Esophagus muscularis mucosa (tissue), 4 donors: Measurements from ENCODE around the gene CFAP92. TPM values are rescaled to one million over a fixed set of nuclear protein-coding genes. Genes with fewer than 3 reads are reported as not detected.

Experiments used
- DNase-seq: peaks from one replicate; pipeline ENCODE4 v3.0.0-alpha.2; 2017; ENCODE audit errors: extremely low spot score
- H3K27ac ChIP-seq, 4 donors: fragments of 200-600 bp; sonication (generic); replicated peaks in 1 of 4; 1 replicate in 3 of 4; 2 replicates in 1 of 4; pipeline ENCODE4 v1.5.1; 2016 to 2019; ENCODE audit warnings: mild to moderate bottlenecking in 1 of 4
- H3K27me3 ChIP-seq, 4 donors: fragments of 200-600 bp; sonication (generic); one replicate each; pipeline versions ENCODE4 v1.5.1 to v1.6.0; 2016 to 2019
- H3K36me3 ChIP-seq, 4 donors: fragments of 200-600 bp; sonication (generic); one replicate each; pipeline ENCODE4 v1.5.1; 2016 to 2019
- H3K4me1 ChIP-seq, 4 donors: fragments of 200-600 bp; sonication (generic); one replicate each; pipeline ENCODE4 v1.5.1; 2016 to 2019
- H3K4me3 ChIP-seq, 4 donors: fragments of 200-600 bp; sonication (generic); 1 replicate in 2 of 4; 2 replicates in 2 of 4; pipeline ENCODE4 v1.5.1; 2016 to 2019; ENCODE audit warnings: mild to moderate bottlenecking in 4 of 4, moderate library complexity in 1 of 4
- H3K9me3 ChIP-seq, 4 donors: fragments of 200-600 bp; sonication (generic); 1 replicate in 3 of 4; 2 replicates in 1 of 4; pipeline ENCODE4 v1.5.1; 2016 to 2019
- EP300 ChIP-seq: sonication (generic); formaldehyde crosslinking; IDR thresholded peaks from one replicate; pipeline ENCODE4 v1.6.1; 2017; ENCODE audit warnings: antibody characterized with exemption
- POLR2A ChIP-seq: fragments of 450-650 bp; IDR thresholded peaks from one replicate; pipeline ENCODE4 v1.6.1; 2017; ENCODE audit warnings: antibody characterized with exemption, moderate library complexity, mild to moderate bottlenecking, low read depth
- POLR2AphosphoS5 ChIP-seq, 2 donors: sonication (generic); formaldehyde crosslinking; IDR thresholded peaks; one replicate each; pipeline ENCODE4 v1.6.1; 2017; ENCODE audit warnings: antibody characterized with exemption in 2 of 2
- WGBS: methylation state at CpG from one replicate; pipeline ENCODE4 v1.1.5; 2018; 5-methylcytosine and 5-hydroxymethylcytosine counted together
- intact Hi-C: fragments of 100-400 bp; cut with DNase I; formaldehyde crosslinking; loops from one replicate; pipeline ENCODE4 v1.15.1; 2023
- total RNA-seq, 4 donors: library from RNA; depleted of rRNA; stranded (reverse); fragments of >200 nt; gene quantifications; one replicate each; pipeline versions ENCODE4 v1.1.0 to v1.2.1, GENCODE V29; 2016
- TF ChIP-seq, protein P1 (sequence below), 3 experiments: fragments of 200-600 bp in 2 of 3; fragments of 450-650 bp in 1 of 3; sonication (generic) in 2 of 3; IDR thresholded peaks; one replicate each; pipeline ENCODE4 v1.5.1; 2017 to 2019; ENCODE audit warnings: antibody characterized with exemption in 3 of 3, mild to moderate bottlenecking in 2 of 3, moderate library complexity in 1 of 3

The CFAP92 gene
- total RNA-seq, 4 donors from 2014 or later = 0.19 to 1.2 (median 0.47) TPM

DNA sequence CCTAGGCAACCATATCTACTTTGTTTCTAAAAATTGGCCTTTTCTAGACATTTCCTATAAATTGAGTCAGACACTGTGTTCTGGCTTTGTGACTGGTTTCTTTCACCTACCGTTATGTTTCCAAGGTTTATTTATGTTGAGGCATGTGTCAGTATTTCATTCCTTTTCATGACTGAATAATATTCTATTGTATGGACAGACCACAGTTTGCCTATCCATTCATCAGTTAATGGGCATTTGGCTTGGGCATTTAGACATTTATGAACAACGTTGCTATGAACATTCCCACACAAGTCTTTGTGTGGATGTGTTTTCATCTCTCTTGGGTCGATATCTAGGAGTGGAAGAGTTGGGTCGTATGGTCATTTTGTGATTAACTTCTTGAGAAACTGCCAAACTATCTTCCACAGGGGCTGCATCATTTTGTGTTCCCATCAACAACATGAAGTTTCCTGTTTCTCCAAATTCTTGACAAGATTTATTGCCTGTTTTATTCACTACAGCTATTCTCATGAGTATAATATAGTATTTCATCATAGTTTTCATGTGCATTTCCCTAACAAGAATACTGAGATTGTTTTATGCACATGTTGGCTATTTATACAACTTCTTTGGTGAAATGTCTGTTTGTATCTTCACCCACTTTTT, 3.7 kb upstream of the CFAP92 start:
- WGBS = 67% methylated on average over 4 of the region's 4 CpGs
- Histone ChIP-seq H3K9me3 (no peaks in the 10 kb centered on the region), H3K27ac (no peak overlapping the region), H3K27me3 (peaks cover 6 to 25% (median 15%) of the 10 kb centered on the region in 4 donors), H3K4me1 (peaks cover 26 to 49% (median 42%) of the 10 kb centered on the region in 4 donors), H3K4me3 (no peak overlapping the region), H3K36me3 (no peaks in the 10 kb centered on the region)
- no peak for DNase-seq
- intact Hi-C loops = no loop called here
- no peak for TF ChIP-seq POLR2AphosphoS5 (IDR thresholded peaks at IDR 0.05)
- TF ChIP-seq, protein P1, sequence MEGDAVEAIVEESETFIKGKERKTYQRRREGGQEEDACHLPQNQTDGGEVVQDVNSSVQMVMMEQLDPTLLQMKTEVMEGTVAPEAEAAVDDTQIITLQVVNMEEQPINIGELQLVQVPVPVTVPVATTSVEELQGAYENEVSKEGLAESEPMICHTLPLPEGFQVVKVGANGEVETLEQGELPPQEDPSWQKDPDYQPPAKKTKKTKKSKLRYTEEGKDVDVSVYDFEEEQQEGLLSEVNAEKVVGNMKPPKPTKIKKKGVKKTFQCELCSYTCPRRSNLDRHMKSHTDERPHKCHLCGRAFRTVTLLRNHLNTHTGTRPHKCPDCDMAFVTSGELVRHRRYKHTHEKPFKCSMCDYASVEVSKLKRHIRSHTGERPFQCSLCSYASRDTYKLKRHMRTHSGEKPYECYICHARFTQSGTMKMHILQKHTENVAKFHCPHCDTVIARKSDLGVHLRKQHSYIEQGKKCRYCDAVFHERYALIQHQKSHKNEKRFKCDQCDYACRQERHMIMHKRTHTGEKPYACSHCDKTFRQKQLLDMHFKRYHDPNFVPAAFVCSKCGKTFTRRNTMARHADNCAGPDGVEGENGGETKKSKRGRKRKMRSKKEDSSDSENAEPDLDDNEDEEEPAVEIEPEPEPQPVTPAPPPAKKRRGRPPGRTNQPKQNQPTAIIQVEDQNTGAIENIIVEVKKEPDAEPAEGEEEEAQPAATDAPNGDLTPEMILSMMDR (IDR thresholded peaks at IDR 0.05) = no peak
- TF ChIP-seq EP300 = no peak
- TF ChIP-seq POLR2A = no peak

DNA sequence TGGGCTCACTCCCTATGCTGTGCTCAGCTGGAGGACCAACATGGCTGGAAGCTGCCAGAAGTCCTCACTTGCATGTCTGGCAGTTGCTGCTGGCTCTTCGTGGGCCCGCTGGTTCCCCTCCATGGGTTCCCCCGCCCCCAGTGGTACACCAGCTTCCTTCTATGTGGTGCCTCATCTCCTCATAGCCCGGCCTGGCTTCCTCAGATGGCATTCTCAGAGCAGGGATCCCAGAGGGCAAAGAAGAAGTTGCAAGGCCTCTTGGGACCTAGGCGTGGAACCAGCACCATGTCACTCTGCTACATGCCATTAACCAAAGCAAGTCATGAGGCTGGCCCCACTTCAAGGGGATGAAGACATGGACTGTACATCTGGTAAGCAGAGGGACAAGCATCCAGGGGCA, 2.9 kb upstream of the CFAP92 start:
- intact Hi-C loops = no loop called here
- peaks cover 17 to 41% (median 33%) of the 10 kb centered on the region in 4 donors for H3K4me1 ChIP-seq
- H3K27ac ChIP-seq = no peak overlapping the region
- H3K27me3 ChIP-seq = peaks cover 3 to 16% (median 8%) of the 10 kb centered on the region in 4 donors
- DNase-seq = no peak
- H3K9me3 ChIP-seq = no peaks in the 10 kb centered on the region
- no peak overlapping the region for H3K4me3 ChIP-seq
- H3K36me3 ChIP-seq = no peaks in the 10 kb centered on the region
- 73% methylated on average over 5 of the region's 5 CpGs for WGBS
- TF ChIP-seq POLR2AphosphoS5 (IDR thresholded peaks at IDR 0.05) = no peak
- TF ChIP-seq EP300 = no peak
- TF ChIP-seq, protein P1 (IDR thresholded peaks at IDR 0.05) = no peak
- no peak for TF ChIP-seq POLR2A

DNA sequence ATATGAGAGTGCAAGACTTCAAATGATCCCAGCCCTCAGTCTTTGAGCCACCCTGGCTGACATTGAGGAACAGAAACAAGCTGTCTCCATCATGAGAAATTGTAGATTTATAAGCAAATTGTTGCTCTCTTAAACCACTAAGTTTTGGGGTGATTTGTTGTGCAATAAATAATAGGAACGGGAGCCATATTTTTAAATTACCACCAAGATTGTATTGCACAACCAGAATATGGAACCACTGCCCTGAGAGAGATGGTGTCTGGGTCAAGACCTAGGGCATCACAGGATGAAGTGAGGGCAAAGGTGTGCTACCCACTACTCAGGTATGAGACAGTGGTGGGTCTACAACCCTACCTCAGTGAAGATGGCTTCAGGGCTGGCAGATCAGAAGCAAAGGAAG, 2.3 kb upstream of the CFAP92 start:
- TF ChIP-seq EP300 = no peak
- no peak for TF ChIP-seq POLR2A
- no peak for TF ChIP-seq POLR2AphosphoS5 (IDR thresholded peaks at IDR 0.05)
- TF ChIP-seq, protein P1 (IDR thresholded peaks at IDR 0.05) = no peak
- no peak for DNase-seq
- 63% methylated on average over 1 of the region's 1 CpG for WGBS
- H3K36me3 ChIP-seq = no peaks in the 10 kb centered on the region
- H3K4me1 ChIP-seq = peaks cover 14 to 35% (median 28%) of the 10 kb centered on the region in 4 donors
- intact Hi-C loops = no loop called here
- H3K27ac ChIP-seq = no peak overlapping the region
- H3K4me3 ChIP-seq = no peak overlapping the region
- H3K27me3 ChIP-seq = peaks cover 0 to 11% (median 3%) of the 10 kb centered on the region in 4 donors
- no peaks in the 10 kb centered on the region for H3K9me3 ChIP-seq

DNA sequence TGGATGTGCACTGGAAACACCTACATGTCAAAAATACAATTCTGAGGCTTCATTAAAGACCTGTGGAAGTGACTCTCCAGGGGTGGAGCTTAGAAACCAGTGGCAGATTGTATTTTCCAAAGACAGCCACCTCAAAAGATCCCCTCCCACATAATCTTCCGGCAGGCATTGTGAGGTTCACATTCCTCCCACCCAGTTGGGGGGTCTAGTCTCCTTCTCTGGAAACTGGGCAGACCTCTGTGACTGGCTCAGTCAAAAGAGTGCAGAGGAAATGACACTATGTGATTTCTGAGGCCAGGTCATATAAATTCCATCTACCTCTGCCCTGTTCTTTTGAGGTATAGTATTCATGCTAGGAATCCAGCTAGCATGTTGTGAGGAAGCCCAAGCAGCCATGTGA, 1.9 kb upstream of the CFAP92 start:
- Histone ChIP-seq H3K27me3 (peaks cover 0 to 6% (median under 1%) of the 10 kb centered on the region in 4 donors), H3K36me3 (no peaks in the 10 kb centered on the region), H3K4me3 (no peak overlapping the region), H3K9me3 (no peaks in the 10 kb centered on the region), H3K27ac (no peak overlapping the region), H3K4me1 (peaks cover 14 to 31% (median 23%) of the 10 kb centered on the region in 4 donors)
- DNase-seq = no peak
- TF ChIP-seq POLR2A (no peak), EP300 (no peak), POLR2AphosphoS5 (IDR thresholded peaks at IDR 0.05) (no peak)
- TF ChIP-seq, protein P1 (IDR thresholded peaks at IDR 0.05) = no peak
- intact Hi-C loops = no loop called here
- no CpG with 5 or more reads among the region's 1 CpG for WGBS
